Ecto neural progenitor cell (in vitro differentiated cells): ENCODE data around the gene OMP.
A peak's percentile ranks its signal among the peaks of the same experiment; 100 is the strongest.
"Not testable (repeated sequence)": the region's sequence is repeated elsewhere in the genome, so short reads cannot be mapped to it uniquely, and the experiment has no call there.

Source experiments
- DNase-seq: peaks from one replicate; pipeline ENCODE4 v3.0.0-alpha.2; 2018; ENCODE audit warnings: low spot score

Gene OMP

DNA sequence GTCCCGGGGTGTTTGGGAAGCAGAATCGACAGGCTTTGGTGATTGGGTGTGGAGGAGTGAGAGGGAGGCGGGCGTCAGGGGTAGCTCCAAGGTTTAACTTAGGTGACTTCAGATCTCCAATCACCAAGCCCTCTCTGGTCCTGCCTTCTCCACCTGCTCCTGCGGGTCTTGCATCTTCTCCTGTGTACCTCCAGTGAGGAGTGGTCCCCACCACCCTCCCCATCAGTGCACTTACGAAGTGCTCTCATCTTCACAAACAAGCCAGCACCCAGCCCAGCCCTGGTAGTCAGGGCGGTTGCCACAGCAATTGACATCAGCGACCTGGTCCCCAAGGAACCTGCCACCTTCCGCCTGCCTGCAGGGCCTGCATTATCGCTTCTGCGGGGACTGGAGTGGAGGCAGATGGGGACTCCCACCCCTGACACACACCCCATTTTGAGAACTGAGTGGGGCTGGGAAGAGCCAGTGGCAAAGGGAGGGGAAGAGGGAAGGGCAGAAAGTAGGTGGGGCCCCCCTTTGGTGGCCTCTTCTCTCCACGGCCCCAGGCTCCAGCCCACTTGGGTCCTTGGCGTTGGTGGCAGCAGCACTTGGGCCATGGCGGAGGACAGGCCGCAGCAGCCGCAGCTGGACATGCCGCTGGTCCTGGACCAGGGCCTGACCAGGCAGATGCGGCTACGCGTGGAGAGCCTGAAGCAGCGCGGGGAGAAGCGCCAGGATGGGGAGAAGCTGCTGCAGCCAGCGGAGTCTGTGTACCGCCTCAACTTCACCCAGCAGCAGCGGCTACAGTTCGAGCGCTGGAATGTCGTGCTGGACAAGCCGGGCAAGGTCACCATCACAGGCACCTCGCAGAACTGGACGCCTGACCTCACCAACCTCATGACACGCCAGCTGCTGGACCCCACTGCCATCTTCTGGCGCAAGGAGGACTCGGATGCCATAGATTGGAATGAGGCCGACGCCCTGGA, at the start of gene OMP:
Gene OMP (plus strand): TSS at position 595 of the 965 bp plus-strand sequence. CDS start 0 bp downstream, at position 595.
- no peak for DNase-seq

DNA sequence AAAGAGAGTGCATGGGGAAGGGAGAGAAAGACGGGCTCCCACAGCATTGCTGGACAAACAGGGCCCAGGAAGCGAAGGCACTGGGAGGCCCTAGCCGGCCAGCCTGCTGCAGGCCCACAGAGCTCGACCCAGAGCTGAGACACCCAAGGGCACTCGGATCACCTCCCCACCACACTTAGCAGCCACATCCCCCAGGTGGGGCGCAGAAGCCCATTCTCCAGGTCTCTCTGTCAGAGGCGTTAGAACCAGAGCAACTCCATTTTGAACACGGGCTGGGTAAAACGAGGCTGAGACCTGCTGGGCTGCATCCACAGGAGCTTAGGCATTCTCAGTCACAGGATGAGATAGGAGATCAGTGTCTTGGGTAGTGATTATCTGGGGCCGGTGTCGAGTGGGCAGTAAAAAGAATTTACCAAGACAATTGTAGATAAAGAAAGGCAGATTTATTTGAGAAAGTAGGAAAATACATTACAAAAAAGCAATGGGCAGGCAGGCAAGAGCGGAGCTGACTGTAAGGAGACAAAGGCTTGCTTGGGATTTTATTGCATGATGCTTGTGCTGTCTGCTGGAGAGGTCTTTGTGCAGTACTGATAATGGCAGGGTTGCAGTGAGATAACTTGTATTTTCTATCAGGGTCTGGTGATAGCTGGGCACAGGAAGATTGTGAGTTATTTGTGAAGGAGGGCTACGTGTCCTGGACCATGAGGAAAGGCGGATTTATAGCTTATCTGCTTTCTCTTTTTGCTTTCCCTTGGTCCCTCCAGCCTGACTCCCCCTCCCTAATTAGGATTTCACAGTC, 49.2 kb upstream of the OMP start:
- DNase-seq, result no peak

- DNase-seq, result no peak
Observed at GRCh38 chr11:77054084-77054483, 48.6 kb upstream of the OMP start.

- no peak for DNase-seq
Observed at GRCh38 chr11:77055101-77055561, 47.5 kb upstream of the OMP start.

DNA sequence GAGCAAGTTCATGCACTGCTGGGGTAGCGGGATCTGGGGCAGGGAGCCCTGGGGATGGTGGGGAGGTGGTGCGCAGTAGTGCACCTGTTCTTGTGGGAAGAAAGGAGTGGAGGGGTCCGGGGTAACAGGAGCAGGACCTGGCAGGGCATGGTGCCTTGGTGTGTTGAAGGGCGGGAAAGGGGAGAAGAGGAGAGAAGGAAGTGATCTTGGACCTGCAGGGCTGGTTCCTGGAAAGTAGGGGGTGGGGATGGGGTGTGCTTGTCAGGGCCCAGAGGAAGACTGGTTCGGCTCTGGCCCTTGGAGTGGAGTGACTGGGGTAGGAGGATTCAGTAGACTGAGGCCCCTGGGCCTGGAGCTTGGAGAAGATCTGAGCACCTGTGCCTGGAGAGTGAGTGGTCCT, 46.7 kb upstream of the OMP start:
- no peak for DNase-seq

DNA sequence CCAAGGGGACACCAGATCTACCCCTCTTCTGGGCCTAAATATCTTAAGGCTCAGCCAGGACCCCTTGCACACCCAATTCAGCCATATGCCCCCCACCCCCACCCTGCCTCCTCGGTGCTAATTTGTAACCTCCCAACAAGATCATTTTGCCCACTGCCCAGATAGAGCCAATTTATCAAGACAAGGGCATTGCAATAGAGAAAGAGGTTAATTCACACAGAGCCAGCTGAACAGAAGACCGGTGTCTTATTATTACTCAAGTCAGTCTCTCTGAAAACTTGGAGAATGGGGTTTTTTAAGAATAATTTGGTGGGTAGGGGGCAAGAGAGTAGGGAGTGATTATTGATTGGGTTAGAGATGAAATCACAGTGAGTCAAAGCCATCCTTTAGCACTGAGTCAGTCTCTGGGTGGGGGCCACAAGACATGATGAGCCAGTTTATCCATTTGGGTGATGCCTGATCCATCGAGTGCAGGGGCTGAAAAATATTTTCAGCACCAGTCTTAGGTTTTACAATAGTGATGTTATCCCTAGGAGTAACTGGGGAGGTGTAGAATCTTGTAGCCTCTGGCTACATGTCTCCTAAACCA, 45.7 kb upstream of the OMP start:
- DNase-seq, result no peak

DNA sequence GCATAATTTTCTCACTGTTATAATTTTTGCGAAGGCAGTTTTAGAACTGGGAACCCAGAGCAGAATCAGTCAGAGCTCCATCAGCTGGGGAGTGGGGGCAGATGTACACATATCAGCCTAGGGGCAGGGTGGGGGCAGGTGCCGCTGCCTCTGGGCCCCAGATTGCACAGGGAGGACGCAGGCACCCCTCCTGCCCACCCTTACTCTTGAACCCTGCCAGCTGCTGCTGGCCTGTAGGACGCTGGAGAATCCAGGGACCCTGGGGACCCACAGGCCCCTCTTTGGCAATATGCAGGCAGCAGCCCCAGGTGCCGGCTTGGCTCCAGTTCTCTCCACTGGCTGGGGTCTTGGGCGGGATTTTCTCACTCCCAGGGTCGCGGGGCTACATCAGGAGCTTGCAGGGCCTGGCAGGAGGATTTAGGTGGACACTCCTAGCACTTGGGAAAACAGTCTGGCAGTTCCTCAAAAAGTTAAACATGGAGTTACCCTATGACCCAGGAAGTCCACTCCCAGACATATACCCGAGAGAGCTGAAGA, 44.6 kb upstream of the OMP start:
- DNase-seq, result no peak

DNA sequence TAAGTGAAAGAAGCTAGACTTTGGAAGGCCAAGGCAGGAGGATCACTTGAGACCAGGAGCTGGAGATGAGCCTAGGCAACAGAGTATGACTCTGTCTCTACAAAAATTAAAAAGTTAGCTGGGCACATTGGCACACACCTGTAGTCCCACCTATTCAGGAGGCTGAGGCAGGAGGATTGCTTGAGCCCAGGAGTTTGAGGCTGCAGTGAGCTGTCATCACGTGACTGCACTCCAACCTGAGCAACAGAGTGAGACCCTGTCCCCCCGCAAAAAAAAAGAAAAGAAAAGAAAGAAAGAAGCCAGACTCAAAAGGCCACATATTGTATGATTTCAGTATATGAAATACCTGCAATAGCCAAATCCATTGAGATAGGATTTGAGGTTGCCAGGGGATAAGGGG, 43.7 kb upstream of the OMP start:
- DNase-seq, result no peak

DNA sequence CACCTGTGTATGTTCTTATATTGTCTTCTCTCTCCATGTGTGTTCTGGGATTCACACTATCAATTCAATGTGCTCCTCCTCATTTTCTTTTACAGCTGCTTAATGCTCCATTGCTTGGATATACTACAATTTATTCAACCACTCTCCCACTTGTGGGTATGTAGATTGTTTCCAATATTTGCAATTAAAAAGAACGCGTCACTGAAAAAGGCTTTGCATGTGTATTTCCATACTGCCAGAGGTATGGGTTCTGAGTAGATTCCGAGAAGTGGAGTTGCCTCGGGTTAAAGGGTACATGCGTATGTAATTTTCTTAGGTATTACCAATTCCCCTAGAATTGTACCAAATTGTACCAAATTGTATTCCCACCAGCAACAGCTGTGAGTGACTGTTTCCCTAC, 42.8 kb upstream of the OMP start:
- DNase-seq, result no peak

- DNase-seq, result no peak
Observed at GRCh38 chr11:77060234-77060633, 42.4 kb upstream of the OMP start.

DNA sequence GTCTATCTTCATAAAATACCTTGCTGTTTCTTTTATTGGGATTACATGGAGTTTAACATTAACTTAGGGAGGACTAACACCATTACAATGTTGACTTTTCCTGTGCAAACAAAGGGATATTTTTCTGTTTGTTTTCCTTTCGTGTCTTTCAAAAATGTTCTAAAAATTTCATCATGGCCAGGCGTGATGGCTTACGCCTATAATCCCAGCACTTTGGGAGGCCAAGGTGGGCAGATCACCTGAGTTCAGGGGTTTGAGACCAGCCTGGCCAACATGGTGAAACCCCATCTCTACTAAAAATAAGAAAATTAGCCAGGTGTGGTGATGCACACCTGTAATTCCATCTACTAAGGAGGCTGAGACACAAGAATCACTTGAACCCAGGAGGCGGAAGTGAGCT, 41.4 kb upstream of the OMP start:
- DNase-seq, result not testable (repeated sequence)

DNA sequence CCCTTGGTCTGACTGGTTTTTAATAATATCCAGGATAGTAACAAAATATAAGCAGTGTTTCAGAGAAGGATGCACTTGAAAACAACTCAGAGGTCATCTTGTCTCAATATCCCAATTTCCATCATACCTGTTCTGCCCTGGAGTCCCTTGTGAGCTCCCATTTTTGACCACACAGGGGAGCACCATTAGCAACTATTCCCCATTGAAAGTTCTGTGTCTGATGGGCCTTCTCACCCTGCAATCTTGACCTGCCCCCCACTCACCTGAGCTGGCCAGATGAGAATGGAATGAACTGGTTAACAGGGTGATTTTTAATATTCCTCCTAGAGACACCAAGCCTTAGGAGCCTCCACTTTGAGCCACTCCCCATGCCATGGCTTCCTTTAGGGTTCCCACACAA, 39.7 kb upstream of the OMP start:
- no peak for DNase-seq

GRCh38 chr11:77063407-77063806, 39.2 kb upstream of the OMP start:
- no peak for DNase-seq

DNA sequence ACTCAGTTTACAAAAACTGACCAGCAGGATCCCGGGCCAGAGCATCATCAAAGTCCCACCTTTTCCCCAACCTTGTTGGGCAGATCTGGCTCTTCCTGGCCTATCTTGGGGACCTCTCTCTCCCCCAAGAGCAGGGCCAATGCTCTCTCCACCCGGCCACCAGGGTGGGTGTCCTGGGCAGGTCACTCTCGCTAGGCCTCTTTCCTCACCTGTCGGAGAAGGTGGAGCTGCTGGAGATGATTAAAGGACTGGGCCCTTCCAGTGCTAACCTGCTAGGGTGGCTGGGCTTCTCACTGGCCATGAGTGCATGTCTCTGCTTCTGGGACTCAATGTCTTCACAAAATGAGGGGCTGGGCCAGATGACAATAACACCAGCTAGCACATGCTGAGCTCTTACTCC, 38.8 kb upstream of the OMP start:
- DNase-seq, result no peak

DNA sequence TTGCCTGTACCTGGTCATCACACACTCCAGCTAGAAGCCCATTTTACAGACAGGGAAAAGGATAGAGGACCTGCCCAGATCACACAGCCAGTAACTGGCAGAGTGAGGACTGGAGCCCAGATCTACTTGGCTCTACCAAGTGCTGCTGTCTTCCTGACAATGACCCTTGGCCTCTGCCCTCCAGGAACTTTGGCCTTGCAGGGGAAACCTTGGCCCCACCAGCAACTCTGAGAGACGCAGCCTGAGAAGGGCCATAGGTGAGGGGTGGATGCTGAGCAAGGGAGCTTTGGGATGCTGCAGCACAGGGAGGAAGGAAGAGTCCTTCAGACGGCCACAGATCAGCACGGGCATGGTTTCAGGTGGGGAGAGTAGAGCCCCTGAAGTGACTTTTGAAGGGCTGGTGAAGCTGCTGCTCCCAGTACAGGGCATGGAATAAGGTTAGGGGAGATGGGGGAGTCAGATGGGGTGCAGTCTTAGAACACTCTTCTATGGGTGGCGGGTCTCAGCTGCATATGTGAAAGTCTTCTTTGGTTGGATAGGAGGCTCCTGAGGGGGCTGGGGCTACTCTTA, 37.9 kb upstream of the OMP start:
- no peak for DNase-seq

DNA sequence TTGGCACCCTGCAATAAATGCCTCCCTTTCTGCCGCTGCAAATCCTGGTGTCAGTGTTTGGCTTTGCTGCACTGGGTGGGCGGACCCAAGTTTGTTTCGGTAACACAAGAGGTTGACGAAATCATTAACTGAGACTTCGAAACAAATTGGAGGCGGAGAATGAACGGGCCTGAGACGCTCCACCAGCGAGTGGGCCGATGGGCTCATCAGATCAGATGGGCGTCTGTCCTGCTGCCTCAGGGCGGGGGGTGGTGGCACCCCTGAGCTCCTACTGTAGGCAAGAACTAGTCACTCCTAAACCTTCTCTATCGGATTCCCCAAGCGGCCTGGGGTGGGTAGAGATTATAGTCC, 36.8 kb upstream of the OMP start:
- no peak for DNase-seq

DNA sequence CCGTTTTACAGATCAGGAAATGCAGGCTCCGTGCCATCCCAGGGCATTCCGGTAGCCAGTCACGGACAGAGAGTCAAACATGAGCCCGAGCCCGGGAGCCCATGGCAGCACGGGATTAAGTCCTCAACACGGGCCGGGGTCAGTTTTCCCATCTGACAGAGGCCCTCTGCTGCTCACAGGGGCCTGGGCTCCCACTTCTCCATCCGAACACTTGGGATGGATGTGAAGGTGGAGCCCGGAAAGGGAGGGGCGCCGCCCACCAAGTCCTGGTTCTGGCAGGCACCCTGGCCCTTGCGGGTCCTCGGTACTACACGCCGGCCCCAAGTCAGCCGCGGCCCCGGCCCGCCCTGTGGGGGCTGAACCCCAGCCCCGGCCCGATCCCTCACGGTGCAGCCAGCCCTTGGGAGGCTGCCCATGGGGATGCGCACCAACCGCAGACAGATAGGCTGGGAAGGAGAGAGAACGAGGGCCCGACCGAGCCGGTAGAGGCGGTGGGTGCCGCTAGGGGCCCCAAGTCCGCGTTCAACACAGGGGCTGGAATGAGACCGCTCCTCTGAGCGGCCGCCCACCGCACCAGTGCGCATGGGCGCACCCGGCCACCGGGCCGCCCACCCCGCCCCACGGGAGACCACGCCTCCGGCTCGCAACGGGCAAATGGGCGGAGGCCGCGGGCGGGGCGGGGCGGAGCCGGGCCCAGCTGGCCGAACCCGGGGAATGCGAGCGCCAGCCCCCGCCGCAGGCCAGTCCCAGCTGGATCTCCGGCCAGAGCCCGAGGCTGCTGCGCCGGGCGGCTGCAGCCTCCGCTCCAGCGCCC, 36.2 kb upstream of the OMP start, which contains the start of gene CAPN5:
Gene CAPN5 (plus strand): TSS at position 743 of the 814 bp plus-strand sequence. CDS start 17,916 bp downstream, outside the sequence.
- DNase-seq, result peak; percentile 98

DNA sequence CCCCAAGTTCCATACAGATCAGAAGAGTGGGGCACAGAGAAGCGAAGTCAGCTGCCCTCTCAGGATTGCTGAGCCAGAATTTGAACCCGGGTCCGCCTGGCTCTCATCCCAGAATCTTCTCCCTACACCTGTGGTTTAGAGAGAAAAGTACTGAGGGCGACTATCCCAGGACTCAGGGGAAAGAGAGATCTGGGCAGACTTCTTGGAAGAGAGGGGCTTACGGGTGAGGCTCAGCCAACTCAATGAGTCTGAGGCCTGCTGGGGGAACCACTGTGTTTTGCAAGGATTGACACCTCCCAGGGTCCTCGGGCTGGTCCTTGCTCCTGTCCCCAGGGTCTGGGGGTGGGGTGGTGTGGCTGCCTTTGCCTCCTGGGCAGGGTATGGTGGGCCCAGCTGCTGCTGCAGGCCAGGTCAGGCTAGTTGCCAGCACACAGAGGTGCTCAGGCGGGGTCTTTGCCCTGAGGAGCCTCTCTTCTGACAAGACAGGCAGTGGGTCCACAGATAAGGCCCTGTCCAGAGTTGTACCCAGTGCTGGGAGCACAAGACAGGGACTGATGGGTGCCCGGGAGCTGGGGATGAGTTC, 34.7 kb upstream of the OMP start:
- peak; percentile 52 for DNase-seq

- DNase-seq, result no peak
Observed at GRCh38 chr11:77068457-77069335, 33.9 kb upstream of the OMP start.
